ENCODE data around the gene OR10H1. TPM values are rescaled to one million over a fixed set of nuclear protein-coding genes. Genes with fewer than 3 reads are reported as not detected.
"Not testable (repeated sequence)": the region's sequence is repeated elsewhere in the genome, so short reads cannot be mapped to it uniquely, and the experiment has no call there.

Gene OR10H1
- total RNA-seq, 1 donor from 2014 or later: not detected

DNA sequence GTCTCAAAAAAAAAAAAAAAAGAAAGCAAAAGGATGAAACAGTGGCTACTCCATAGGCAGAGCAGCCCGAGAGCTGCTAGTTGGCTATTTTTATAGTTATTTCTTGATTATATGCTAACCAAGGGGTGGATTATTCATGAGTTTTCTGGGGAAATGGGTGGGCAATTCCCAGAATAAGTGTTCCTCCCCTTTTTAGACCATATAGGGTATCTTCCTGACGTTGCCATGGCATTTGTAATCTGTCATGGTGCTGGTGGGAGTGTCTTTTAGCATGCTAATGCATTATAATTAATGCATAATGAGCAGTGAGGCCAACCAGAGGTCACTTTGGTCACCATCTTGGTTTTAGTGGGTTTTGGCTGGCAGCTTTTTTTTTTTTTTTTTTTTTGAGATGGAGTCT is 25.4 kb upstream of the OR10H1 start:
- Histone ChIP-seq H3K4me1 (peaks cover 11% of the 10 kb centered on the region), H3K36me3 (no peaks in the 10 kb centered on the region), H3K9me3 (replicated peaks) (no peaks in the 10 kb centered on the region), H3K27me3 (ENCODE audit: low read depth) (peaks cover 26% of the 10 kb centered on the region), H3K27ac (replicated peaks) (no peak overlapping the region), H3K4me3 (no peak overlapping the region)
- no peak for DNase-seq
- TF ChIP-seq, protein P1, sequence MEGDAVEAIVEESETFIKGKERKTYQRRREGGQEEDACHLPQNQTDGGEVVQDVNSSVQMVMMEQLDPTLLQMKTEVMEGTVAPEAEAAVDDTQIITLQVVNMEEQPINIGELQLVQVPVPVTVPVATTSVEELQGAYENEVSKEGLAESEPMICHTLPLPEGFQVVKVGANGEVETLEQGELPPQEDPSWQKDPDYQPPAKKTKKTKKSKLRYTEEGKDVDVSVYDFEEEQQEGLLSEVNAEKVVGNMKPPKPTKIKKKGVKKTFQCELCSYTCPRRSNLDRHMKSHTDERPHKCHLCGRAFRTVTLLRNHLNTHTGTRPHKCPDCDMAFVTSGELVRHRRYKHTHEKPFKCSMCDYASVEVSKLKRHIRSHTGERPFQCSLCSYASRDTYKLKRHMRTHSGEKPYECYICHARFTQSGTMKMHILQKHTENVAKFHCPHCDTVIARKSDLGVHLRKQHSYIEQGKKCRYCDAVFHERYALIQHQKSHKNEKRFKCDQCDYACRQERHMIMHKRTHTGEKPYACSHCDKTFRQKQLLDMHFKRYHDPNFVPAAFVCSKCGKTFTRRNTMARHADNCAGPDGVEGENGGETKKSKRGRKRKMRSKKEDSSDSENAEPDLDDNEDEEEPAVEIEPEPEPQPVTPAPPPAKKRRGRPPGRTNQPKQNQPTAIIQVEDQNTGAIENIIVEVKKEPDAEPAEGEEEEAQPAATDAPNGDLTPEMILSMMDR (IDR thresholded peaks at IDR 0.05; ENCODE audit: borderline replicate concordance): no peak
- intact Hi-C loops (cut with micrococcal nuclease): no loop called here

DNA sequence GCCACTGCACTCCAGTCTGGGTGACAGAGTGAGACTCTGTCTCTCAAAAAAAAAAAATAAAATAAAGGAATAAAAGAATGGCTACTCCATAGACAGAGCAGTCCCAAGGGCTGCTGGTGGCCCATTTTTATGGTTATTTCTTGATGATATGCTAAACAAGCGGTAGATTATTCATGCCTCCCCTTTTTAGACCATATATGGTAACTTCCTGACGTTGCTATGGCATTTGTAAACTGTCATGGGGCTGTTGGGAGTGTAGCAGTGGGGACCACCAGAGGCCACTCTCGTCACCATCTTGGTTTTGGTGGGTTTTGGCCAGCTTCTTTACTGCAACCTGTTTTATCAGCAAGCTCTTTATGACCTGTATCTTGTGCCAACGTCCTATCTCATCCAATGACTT is 24.4 kb upstream of the OR10H1 start:
- Histone ChIP-seq H3K27me3 (ENCODE audit: low read depth) (peaks cover 19% of the 10 kb centered on the region), H3K4me1 (peaks cover 13% of the 10 kb centered on the region)
- H3K36me3 ChIP-seq; DNase-seq; H3K9me3 ChIP-seq (replicated peaks); H3K27ac ChIP-seq (replicated peaks); H3K4me3 ChIP-seq; intact Hi-C loops (cut with micrococcal nuclease): not testable (repeated sequence)

GRCh38 chr19:15838351-15838750 is 22.9 kb upstream of the OR10H1 start:
- intact Hi-C loops (cut with micrococcal nuclease): no loop called here
- peaks cover 13% of the 10 kb centered on the region for H3K4me1 ChIP-seq

GRCh38 chr19:15837221-15837731 is 21.8 kb upstream of the OR10H1 start:
- Histone ChIP-seq H3K4me1 (peaks cover 13% of the 10 kb centered on the region), H3K4me3 (peak overlapping the region; percentile 93), H3K36me3 (no peaks in the 10 kb centered on the region), H3K9me3 (replicated peaks) (no peaks in the 10 kb centered on the region), H3K27ac (replicated peaks) (peak overlapping the region; percentile 97), H3K27me3 (ENCODE audit: low read depth) (peaks cover 8% of the 10 kb centered on the region)
- DNase-seq: no peak
- intact Hi-C loops (cut with micrococcal nuclease): no loop called here
- TF ChIP-seq, protein P1 (IDR thresholded peaks at IDR 0.05; ENCODE audit: borderline replicate concordance): no peak

More at GRCh38 chr19:15838351-15838750, 22.9 kb upstream of the OR10H1 start:
- Histone ChIP-seq H3K27ac (replicated peaks) (no peak overlapping the region), H3K4me3 (no peak overlapping the region), H3K36me3 (no peaks in the 10 kb centered on the region), H3K9me3 (replicated peaks) (no peaks in the 10 kb centered on the region), H3K27me3 (ENCODE audit: low read depth) (peaks cover 13% of the 10 kb centered on the region)
- TF ChIP-seq, protein P1 (IDR thresholded peaks at IDR 0.05; ENCODE audit: borderline replicate concordance): no peak
- DNase-seq: no peak

GRCh38 chr19:15836330-15837220 is 21.1 kb upstream of the OR10H1 start:
- H3K27ac ChIP-seq (replicated peaks): peak overlapping the region; percentile 97
- TF ChIP-seq, protein P1 (IDR thresholded peaks at IDR 0.05; ENCODE audit: borderline replicate concordance): no peak
- peaks cover 13% of the 10 kb centered on the region for H3K4me1 ChIP-seq
- intact Hi-C loops (cut with micrococcal nuclease): no loop called here
- peak overlapping the region; percentile 93 for H3K4me3 ChIP-seq
- H3K27me3 ChIP-seq (ENCODE audit: low read depth): peaks cover 7% of the 10 kb centered on the region
- H3K9me3 ChIP-seq (replicated peaks): no peaks in the 10 kb centered on the region
- peak; percentile 97 for DNase-seq
- H3K36me3 ChIP-seq: no peaks in the 10 kb centered on the region

- H3K27me3 ChIP-seq (ENCODE audit: low read depth): peaks cover 15% of the 10 kb centered on the region
- H3K36me3 ChIP-seq; H3K9me3 ChIP-seq (replicated peaks); DNase-seq; intact Hi-C loops (cut with micrococcal nuclease): not testable (repeated sequence)
- H3K4me1 ChIP-seq: peaks cover 13% of the 10 kb centered on the region
- peak overlapping the region; percentile 93 for H3K4me3 ChIP-seq
- H3K27ac ChIP-seq (replicated peaks): peak overlapping the region; percentile 97
These were observed 20.3 kb upstream of the OR10H1 start for GRCh38 chr19:15835565-15836329.

DNA sequence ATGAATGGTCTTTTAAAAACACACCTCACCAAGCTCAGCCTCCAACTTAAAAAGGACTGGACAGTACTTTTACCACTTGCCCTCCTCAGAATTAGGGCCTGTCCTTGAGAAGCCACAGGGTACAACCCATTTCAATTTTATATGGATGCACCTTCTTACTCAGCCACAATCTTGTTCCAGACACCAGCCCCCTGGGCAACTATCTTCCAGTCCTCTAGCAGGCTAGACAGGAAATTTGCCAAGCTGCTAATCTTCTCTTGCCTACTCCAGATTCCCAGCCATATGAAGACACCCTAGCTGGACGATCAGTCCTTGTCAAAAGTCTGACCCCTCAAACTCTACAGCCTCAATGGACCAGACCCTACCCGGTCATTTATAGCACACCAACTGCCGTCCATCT is 18.8 kb upstream of the OR10H1 start:
- DNase-seq; intact Hi-C loops (cut with micrococcal nuclease); H3K36me3 ChIP-seq; H3K4me3 ChIP-seq; H3K9me3 ChIP-seq (replicated peaks); H3K27ac ChIP-seq (replicated peaks): not testable (repeated sequence)
- peaks cover 13% of the 10 kb centered on the region for H3K4me1 ChIP-seq
- H3K27me3 ChIP-seq (ENCODE audit: low read depth): peaks cover 29% of the 10 kb centered on the region

Data from left ventricle myocardium inferior (tissue), 1 donor.